B cell (primary cell): Measurements from ENCODE around the gene FOLR3.
"Not testable (repeated sequence)": the region's sequence is repeated elsewhere in the genome, so short reads cannot be mapped to it uniquely, and the experiment has no call there.

ENCODE experiments used
- CTCF ChIP-seq: fragments of 200-600 bp; IDR thresholded peaks from one replicate; pipeline ENCODE4 v1.8.0; 2022; ENCODE audit warnings: antibody characterized with exemption, mild to moderate bottlenecking
- EZH2 ChIP-seq: IDR thresholded peaks from 2 replicates; pipeline ENCODE4 v1.6.1; 2012; ENCODE audit warnings: borderline replicate concordance, low read depth, mild to moderate bottlenecking, moderate library complexity, low read length; ENCODE audit not compliant: insufficient read depth, poor library complexity, severe bottlenecking

GRCh38 chr11:72142086-72142485 lies 6.6 kb downstream of the FOLR3 start:
- TF ChIP-seq CTCF, EZH2: not testable (repeated sequence)
